Trophoblast cell (in vitro differentiated cells and primary cell): ENCODE data around the gene PRG3.

Experiments
- DNase-seq, 2 donors: peaks; one replicate each; pipeline ENCODE4 v3.0.0-alpha.2; 2016
- H2AFZ ChIP-seq: 2 replicates; pipeline ENCODE4 v1.6.1; 2013; ENCODE audit warnings: low read length, moderate library complexity, mild to moderate bottlenecking; ENCODE audit not compliant: insufficient read depth, poor library complexity
- H2AK5ac ChIP-seq: 2 replicates; pipeline ENCODE4 v1.6.1; 2013; ENCODE audit warnings: mild to moderate bottlenecking, low read length
- H2BK120ac ChIP-seq: 2 replicates; pipeline ENCODE4 v1.6.1; 2013; ENCODE audit warnings: low read length, mild to moderate bottlenecking, moderate library complexity; ENCODE audit not compliant: insufficient read depth, poor library complexity
- H2BK12ac ChIP-seq: 2 replicates; pipeline ENCODE4 v1.6.1; 2013; ENCODE audit warnings: mild to moderate bottlenecking, low read length, moderate library complexity
- H2BK5ac ChIP-seq: 2 replicates; pipeline ENCODE4 v1.6.1; 2013; ENCODE audit warnings: low read length, low read depth, moderate library complexity, mild to moderate bottlenecking; ENCODE audit not compliant: poor library complexity
- H3K14ac ChIP-seq: 2 replicates; pipeline ENCODE4 v1.6.1; 2013; ENCODE audit warnings: mild to moderate bottlenecking, low read length
- H3K18ac ChIP-seq: 2 replicates; pipeline ENCODE4 v1.6.1; 2013; ENCODE audit warnings: mild to moderate bottlenecking, low read length
- H3K23ac ChIP-seq: 2 replicates; pipeline ENCODE4 v1.6.1; 2013; ENCODE audit warnings: low read length
- H3K27ac ChIP-seq: 2 replicates; pipeline ENCODE4 v1.5.1; 2013; ENCODE audit warnings: low read depth, mild to moderate bottlenecking, inconsistent platforms, low read length, moderate library complexity
- H3K27me3 ChIP-seq: 2 replicates; pipeline ENCODE4 v1.6.1; 2013; ENCODE audit warnings: inconsistent platforms, mild to moderate bottlenecking, low read length, moderate library complexity; ENCODE audit not compliant: insufficient read depth
- H3K36me3 ChIP-seq, 2 experiments: 1 replicate in 1 of 2; 2 replicates in 1 of 2; pipeline ENCODE4 v1.6.1; 2013; ENCODE audit warnings: low read length in 2 of 2, mild to moderate bottlenecking in 2 of 2, moderate library complexity in 1 of 2; ENCODE audit not compliant: insufficient read depth in 2 of 2, control insufficient read depth in 1 of 2
- H3K4ac ChIP-seq: 2 replicates; pipeline ENCODE4 v1.6.1; 2013; ENCODE audit warnings: low read depth, mild to moderate bottlenecking, low read length, moderate library complexity
- H3K4me1 ChIP-seq, 2 experiments: 1 replicate in 1 of 2; 2 replicates in 1 of 2; pipeline ENCODE4 v1.6.1; 2013; ENCODE audit warnings: low read length in 2 of 2, mild to moderate bottlenecking in 2 of 2, moderate library complexity in 1 of 2; ENCODE audit not compliant: insufficient read depth in 2 of 2, control insufficient read depth in 1 of 2
- H3K4me2 ChIP-seq: 2 replicates; pipeline ENCODE4 v1.6.1; 2013; ENCODE audit warnings: inconsistent platforms, mild to moderate bottlenecking, low read length, moderate library complexity
- H3K4me3 ChIP-seq: 2 replicates; pipeline ENCODE4 v1.5.1; 2013; ENCODE audit warnings: mild to moderate bottlenecking, low read depth, low read length, inconsistent platforms
- H3K79me1 ChIP-seq: one replicate; pipeline ENCODE4 v1.6.1; 2013; ENCODE audit warnings: low read length
- H3K79me2 ChIP-seq: 2 replicates; pipeline ENCODE4 v1.6.1; 2013; ENCODE audit warnings: low read length, mild to moderate bottlenecking; ENCODE audit not compliant: control insufficient read depth, insufficient read depth, poor library complexity
- H3K9ac ChIP-seq: 2 replicates; pipeline ENCODE4 v1.6.1; 2013; ENCODE audit warnings: mild to moderate bottlenecking, low read length
- H3K9me3 ChIP-seq: 2 replicates; pipeline ENCODE4 v1.6.1; 2013; ENCODE audit warnings: low read depth, mild to moderate bottlenecking, control low read depth, inconsistent platforms, low read length; ENCODE audit not compliant: insufficient read depth
- H4K12ac ChIP-seq: 2 replicates; pipeline ENCODE4 v1.6.1; 2013; ENCODE audit warnings: low read depth, mild to moderate bottlenecking, low read length, moderate library complexity
- H4K8ac ChIP-seq: 2 replicates; pipeline ENCODE4 v1.6.1; 2013; ENCODE audit warnings: low read depth, mild to moderate bottlenecking, low read length, moderate library complexity
- H4K91ac ChIP-seq: one replicate; pipeline ENCODE4 v1.6.1; 2013; ENCODE audit warnings: low read depth, mild to moderate bottlenecking, low read length, moderate library complexity
- WGBS: extraction: QIAGEN DNeasy Blood & Tissue Kit; methylation state at CpG from one replicate; pipeline ENCODE4 v1.1.7; 2013; ENCODE audit warnings: missing lambda C conversion rate; ENCODE audit not compliant: insufficient read length, insufficient coverage; ENCODE audit errors: extremely low coverage; 5-methylcytosine and 5-hydroxymethylcytosine counted together

PRG3 gene

GRCh38 chr11:57387289-57388030, 6.5 kb upstream of the PRG3 start:
- no peak overlapping the region for H2AK5ac ChIP-seq
- H3K4ac ChIP-seq = no peak overlapping the region
- no peak overlapping the region for H3K27ac ChIP-seq
- no peak overlapping the region for H3K18ac ChIP-seq
- no peaks in the 10 kb centered on the region for H3K79me2 ChIP-seq
- no peak overlapping the region for H4K91ac ChIP-seq
- H2BK5ac ChIP-seq = no peak overlapping the region
- H4K12ac ChIP-seq = no peak overlapping the region
- H4K8ac ChIP-seq = no peak overlapping the region
- H3K14ac ChIP-seq = no peak overlapping the region
- no peak overlapping the region for H2BK120ac ChIP-seq
- H2AFZ ChIP-seq = no peak overlapping the region
- H3K4me1 ChIP-seq = no peaks in the 10 kb centered on the region
- no CpG with 5 or more reads among the region's 16 CpGs for WGBS
- peaks cover under 1% of the 10 kb centered on the region for H3K9me3 ChIP-seq
- no peak overlapping the region for H3K4me2 ChIP-seq
- H3K9ac ChIP-seq = no peak overlapping the region
- H2BK12ac ChIP-seq = no peak overlapping the region
- H3K4me3 ChIP-seq = no peak overlapping the region
- H3K23ac ChIP-seq = no peak overlapping the region
- H3K27me3 ChIP-seq = no peaks in the 10 kb centered on the region
- no peaks in the 10 kb centered on the region for H3K36me3 ChIP-seq
- no peaks in the 10 kb centered on the region for H3K79me1 ChIP-seq
- DNase-seq = peak; percentile 41 to 58

DNA sequence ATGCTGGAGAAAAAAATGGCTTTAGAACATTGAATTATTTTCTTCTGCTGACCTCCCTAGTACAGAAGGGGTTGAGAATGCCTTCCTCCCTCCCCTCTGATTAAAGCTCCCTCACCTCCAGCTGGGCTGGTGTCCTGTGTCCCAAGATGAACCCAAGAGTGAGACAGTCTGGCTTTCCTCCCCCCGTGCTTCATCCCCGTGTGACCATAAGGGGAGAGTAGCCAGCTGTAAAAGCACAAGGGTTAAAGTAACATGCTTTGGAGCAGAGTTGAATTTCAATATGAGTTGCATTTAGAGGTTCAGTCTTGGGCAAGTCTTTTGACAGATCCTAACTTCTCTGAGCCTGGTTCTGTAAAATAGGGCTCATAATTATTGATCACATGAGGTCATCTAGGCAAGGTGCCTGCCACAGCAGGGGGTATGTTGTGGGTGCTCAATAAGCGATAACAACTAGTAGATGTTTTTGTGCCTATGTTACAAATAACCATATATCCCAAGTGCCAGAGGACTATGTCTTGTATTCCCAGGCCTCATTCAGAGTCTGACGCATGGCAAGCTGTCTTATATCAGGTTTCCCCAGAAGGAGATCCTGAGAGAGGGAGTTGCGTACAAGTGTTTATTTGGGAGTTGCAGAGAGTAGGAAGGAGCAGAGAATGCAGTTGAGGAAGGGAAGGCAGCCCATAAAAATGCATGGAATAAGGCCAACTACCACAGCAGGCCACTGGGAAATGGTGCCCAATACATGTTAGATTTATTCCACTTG, 5.4 kb upstream of the PRG3 start:
- Histone ChIP-seq H3K9ac (no peak overlapping the region), H3K18ac (no peak overlapping the region), H2BK12ac (no peak overlapping the region), H3K9me3 (peaks cover 2% of the 10 kb centered on the region), H2AFZ (no peak overlapping the region), H3K4me3 (no peak overlapping the region), H3K4me1 (no peaks in the 10 kb centered on the region), H3K4ac (no peak overlapping the region), H3K79me1 (no peaks in the 10 kb centered on the region), H2BK120ac (no peak overlapping the region), H3K27ac (no peak overlapping the region), H2BK5ac (no peak overlapping the region), H3K14ac (no peak overlapping the region), H3K27me3 (no peaks in the 10 kb centered on the region), H3K79me2 (no peaks in the 10 kb centered on the region), H3K36me3 (no peaks in the 10 kb centered on the region), H3K23ac (no peak overlapping the region), H4K91ac (no peak overlapping the region), H2AK5ac (no peak overlapping the region), H4K8ac (no peak overlapping the region), H3K4me2 (no peak overlapping the region), H4K12ac (no peak overlapping the region)
- no CpG with 5 or more reads among the region's 5 CpGs for WGBS
- peak; percentile 66 to 76 for DNase-seq

GRCh38 chr11:57379732-57380131, 1.2 kb downstream of the PRG3 start:
- Histone ChIP-seq H4K91ac (no peak overlapping the region), H3K18ac (no peak overlapping the region), H2BK120ac (no peak overlapping the region), H2BK5ac (no peak overlapping the region), H3K4me2 (no peak overlapping the region), H3K4me3 (no peak overlapping the region), H2AFZ (no peak overlapping the region), H3K9ac (no peak overlapping the region), H3K79me2 (no peaks in the 10 kb centered on the region), H4K12ac (no peak overlapping the region), H3K23ac (no peak overlapping the region), H3K4ac (no peak overlapping the region), H2AK5ac (no peak overlapping the region), H3K79me1 (no peaks in the 10 kb centered on the region), H3K27ac (no peak overlapping the region), H3K36me3 (no peaks in the 10 kb centered on the region), H3K9me3 (peaks cover 2% of the 10 kb centered on the region), H3K4me1 (no peaks in the 10 kb centered on the region), H2BK12ac (no peak overlapping the region), H3K27me3 (no peaks in the 10 kb centered on the region), H4K8ac (no peak overlapping the region), H3K14ac (no peak overlapping the region)
- WGBS = no CpG with 5 or more reads among the region's 10 CpGs
- peak; percentile 15 to 69 for DNase-seq

GRCh38 chr11:57378186-57378585, 2.8 kb downstream of the PRG3 start:
- no peak overlapping the region for H3K9ac ChIP-seq

More at GRCh38 chr11:57378186-57378585, 2.8 kb downstream of the PRG3 start:
- Histone ChIP-seq H3K4ac (no peak overlapping the region), H3K23ac (no peak overlapping the region), H3K27ac (no peak overlapping the region), H2AK5ac (no peak overlapping the region), H3K4me2 (no peak overlapping the region), H4K91ac (no peak overlapping the region), H3K79me2 (no peaks in the 10 kb centered on the region), H4K12ac (no peak overlapping the region), H3K27me3 (no peaks in the 10 kb centered on the region), H3K36me3 (no peaks in the 10 kb centered on the region), H3K4me1 (no peaks in the 10 kb centered on the region), H4K8ac (no peak overlapping the region), H3K9me3 (peaks cover 2% of the 10 kb centered on the region), H2BK120ac (no peak overlapping the region), H3K18ac (no peak overlapping the region), H3K14ac (no peak overlapping the region), H3K79me1 (no peaks in the 10 kb centered on the region), H2AFZ (no peak overlapping the region), H2BK5ac (no peak overlapping the region), H3K4me3 (no peak overlapping the region), H2BK12ac (no peak overlapping the region)
- DNase-seq = no peak
